WERI-Rb-1 (cell line): Measurements from ENCODE around the gene TOR2A.

Source experiments
- DNase-seq: peaks from one replicate; pipeline ENCODE4 v3.0.0-alpha.2; 2020
- H3K27ac ChIP-seq: fragments of 250-450 bp; sonication (Bioruptor Pico); 2 replicates; pipeline ENCODE4 v1.5.1; 2020; ENCODE audit warnings: mild to moderate bottlenecking, moderate library complexity
- H3K27me3 ChIP-seq: fragments of 250-450 bp; sonication (Bioruptor Pico); 2 replicates; pipeline ENCODE4 v1.5.1; 2021; ENCODE audit warnings: mild to moderate bottlenecking, low read depth, moderate library complexity; ENCODE audit not compliant: insufficient read depth, severe bottlenecking
- H3K36me3 ChIP-seq: fragments of 250-450 bp; sonication (Bioruptor Pico); 2 replicates; pipeline ENCODE4 v1.5.1; 2020; ENCODE audit warnings: mild to moderate bottlenecking, moderate library complexity
- H3K4me3 ChIP-seq: 2 replicates; pipeline ENCODE4 v1.5.1; 2011; ENCODE audit warnings: low read depth, mild to moderate bottlenecking, control low read depth, low read length
- H3K9me3 ChIP-seq: fragments of 250-450 bp; sonication (Bioruptor Pico); 2 replicates; pipeline ENCODE4 v1.5.1; 2021; ENCODE audit warnings: mild to moderate bottlenecking, moderate library complexity; ENCODE audit not compliant: severe bottlenecking
- TF ChIP-seq, protein P1 (sequence below): IDR thresholded peaks from 2 replicates; pipeline ENCODE4 v1.5.1; 2011; ENCODE audit warnings: low read depth, mild to moderate bottlenecking, control low read depth, inconsistent platforms, low read length

The TOR2A gene

DNA sequence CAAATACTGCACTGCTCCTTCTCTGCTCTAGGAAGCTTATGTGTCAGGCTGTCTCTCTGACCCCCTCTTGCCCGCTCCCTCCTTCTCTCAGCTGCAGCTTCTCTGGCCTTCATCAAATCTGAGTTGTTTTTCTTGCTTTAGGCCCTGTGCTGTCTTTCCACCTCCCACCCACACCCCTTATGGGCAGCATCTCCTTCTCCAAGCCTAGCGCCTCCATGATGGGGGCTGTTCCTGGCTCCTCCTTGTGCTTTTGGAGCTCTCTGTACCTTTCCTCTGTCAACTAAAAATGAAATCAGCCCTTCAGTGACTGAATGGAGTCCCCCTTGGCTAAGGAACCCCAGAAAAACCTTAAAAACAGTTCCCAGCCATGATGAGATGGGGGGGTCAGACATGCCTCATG lies 35.0 kb downstream of the TOR2A start:
- TF ChIP-seq, protein P1, sequence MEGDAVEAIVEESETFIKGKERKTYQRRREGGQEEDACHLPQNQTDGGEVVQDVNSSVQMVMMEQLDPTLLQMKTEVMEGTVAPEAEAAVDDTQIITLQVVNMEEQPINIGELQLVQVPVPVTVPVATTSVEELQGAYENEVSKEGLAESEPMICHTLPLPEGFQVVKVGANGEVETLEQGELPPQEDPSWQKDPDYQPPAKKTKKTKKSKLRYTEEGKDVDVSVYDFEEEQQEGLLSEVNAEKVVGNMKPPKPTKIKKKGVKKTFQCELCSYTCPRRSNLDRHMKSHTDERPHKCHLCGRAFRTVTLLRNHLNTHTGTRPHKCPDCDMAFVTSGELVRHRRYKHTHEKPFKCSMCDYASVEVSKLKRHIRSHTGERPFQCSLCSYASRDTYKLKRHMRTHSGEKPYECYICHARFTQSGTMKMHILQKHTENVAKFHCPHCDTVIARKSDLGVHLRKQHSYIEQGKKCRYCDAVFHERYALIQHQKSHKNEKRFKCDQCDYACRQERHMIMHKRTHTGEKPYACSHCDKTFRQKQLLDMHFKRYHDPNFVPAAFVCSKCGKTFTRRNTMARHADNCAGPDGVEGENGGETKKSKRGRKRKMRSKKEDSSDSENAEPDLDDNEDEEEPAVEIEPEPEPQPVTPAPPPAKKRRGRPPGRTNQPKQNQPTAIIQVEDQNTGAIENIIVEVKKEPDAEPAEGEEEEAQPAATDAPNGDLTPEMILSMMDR = no peak
- DNase-seq = no peak
- Histone ChIP-seq H3K27ac (no peak overlapping the region), H3K27me3 (no peaks in the 10 kb centered on the region), H3K9me3 (no peaks in the 10 kb centered on the region), H3K4me3 (no peak overlapping the region), H3K36me3 (no peaks in the 10 kb centered on the region)

DNA sequence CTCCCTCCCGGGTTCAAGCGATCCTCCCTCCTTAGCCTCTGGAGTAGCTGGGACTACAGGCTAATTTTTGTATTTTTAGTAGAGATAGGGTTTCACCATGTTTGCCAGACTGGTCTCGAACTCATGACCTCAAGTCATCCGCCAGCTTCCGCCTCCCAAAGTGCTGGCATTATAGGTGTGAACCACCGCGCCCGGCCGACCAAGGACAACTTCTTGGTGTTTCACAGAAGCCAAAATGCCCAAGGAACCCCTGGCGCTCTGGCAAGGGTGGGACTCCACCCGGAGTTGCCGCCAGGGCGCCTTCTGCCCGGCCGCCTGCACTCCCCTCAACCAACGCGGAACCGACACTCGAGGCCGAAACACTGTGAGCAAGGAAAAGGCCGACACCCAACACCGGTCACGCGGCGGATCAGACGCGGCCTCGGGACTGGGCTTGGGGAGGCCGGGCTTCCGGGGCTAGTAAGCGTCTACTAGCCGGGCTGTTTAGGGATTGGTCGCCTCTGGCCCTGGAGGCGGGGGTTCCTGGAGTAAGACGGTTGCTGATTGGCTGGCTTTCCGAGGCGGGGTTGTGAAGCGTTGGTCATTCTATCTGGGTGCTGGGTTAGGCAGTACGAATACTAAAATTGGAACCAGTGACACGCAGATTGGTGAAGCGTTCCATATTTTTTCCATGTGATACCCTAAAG lies 36.0 kb downstream of the TOR2A start:
- Histone ChIP-seq H3K36me3 (no peaks in the 10 kb centered on the region), H3K27me3 (no peaks in the 10 kb centered on the region), H3K4me3 (no peak overlapping the region), H3K27ac (no peak overlapping the region), H3K9me3 (no peaks in the 10 kb centered on the region)
- TF ChIP-seq, protein P1 = no peak
- DNase-seq = no peak

GRCh38 chr9:127698386-127698785 lies 36.7 kb downstream of the TOR2A start:
- H3K27ac ChIP-seq = no peak overlapping the region
- no peak for DNase-seq
- TF ChIP-seq, protein P1 = no peak
- no peak overlapping the region for H3K4me3 ChIP-seq
- H3K27me3 ChIP-seq = no peaks in the 10 kb centered on the region
- H3K36me3 ChIP-seq = no peaks in the 10 kb centered on the region
- no peaks in the 10 kb centered on the region for H3K9me3 ChIP-seq

GRCh38 chr9:127697575-127697974 lies 37.5 kb downstream of the TOR2A start:
- no peaks in the 10 kb centered on the region for H3K9me3 ChIP-seq
- no peak overlapping the region for H3K4me3 ChIP-seq
- no peaks in the 10 kb centered on the region for H3K27me3 ChIP-seq
- no peaks in the 10 kb centered on the region for H3K36me3 ChIP-seq
- no peak for DNase-seq
- TF ChIP-seq, protein P1 = no peak
- H3K27ac ChIP-seq = no peak overlapping the region

- H3K27me3 ChIP-seq = no peaks in the 10 kb centered on the region
Measured at GRCh38 chr9:127694890-127695720, 40.0 kb downstream of the TOR2A start.

More at GRCh38 chr9:127694890-127695720, 40.0 kb downstream of the TOR2A start:
- TF ChIP-seq, protein P1 = no peak
- H3K4me3 ChIP-seq = no peak overlapping the region
- no peaks in the 10 kb centered on the region for H3K9me3 ChIP-seq
- H3K27ac ChIP-seq = no peak overlapping the region
- H3K36me3 ChIP-seq = peaks cover 11% of the 10 kb centered on the region
- no peak for DNase-seq
